Fibroblast of lung (primary cell): Measurements from ENCODE around the gene BBS1. TPM values are rescaled to one million over a fixed set of nuclear protein-coding genes. Genes with fewer than 3 reads are reported as not detected.

Source experiments
- DNase-seq, 2 donors: peaks; one replicate each; pipeline versions ENCODE4 v3.0.0 to v3.0.0-alpha.2; 2010; ENCODE audit warnings: low read depth in 2 of 2
- H2AFZ ChIP-seq: 2 replicates; pipeline ENCODE4 v1.5.1; 2012; ENCODE audit warnings: low read length, control low read depth, inconsistent platforms
- H3K27ac ChIP-seq: 2 replicates; pipeline ENCODE4 v1.5.1; 2011; ENCODE audit warnings: low read length, control low read depth; ENCODE audit not compliant: insufficient read depth
- H3K27me3 ChIP-seq: 2 replicates; pipeline ENCODE4 v1.5.1; 2011; ENCODE audit warnings: mild to moderate bottlenecking, low read length; ENCODE audit not compliant: control insufficient read depth, insufficient read depth
- H3K36me3 ChIP-seq: 2 replicates; pipeline ENCODE4 v1.5.1; 2011; ENCODE audit warnings: low read length; ENCODE audit not compliant: control insufficient read depth, insufficient read depth
- H3K4me1 ChIP-seq: 2 replicates; pipeline ENCODE4 v1.5.1; 2011; ENCODE audit warnings: low read length; ENCODE audit not compliant: control insufficient read depth, insufficient read depth; ENCODE audit errors: extremely low read depth
- H3K4me2 ChIP-seq: 2 replicates; pipeline ENCODE4 v1.5.1; 2011; ENCODE audit warnings: low read length, control low read depth; ENCODE audit not compliant: insufficient read depth; ENCODE audit errors: extremely low read depth
- H3K4me3 ChIP-seq, 4 experiments: fragments of 200-600 bp in 1 of 4; sonication (generic) in 1 of 4; replicated peaks in 1 of 4; 2 replicates each; pipeline ENCODE4 v1.5.1; 2011 to 2016; ENCODE audit warnings: low read length in 4 of 4, low read depth in 3 of 4, mild to moderate bottlenecking in 3 of 4, control low read depth in 2 of 4, inconsistent platforms in 1 of 4, mixed read lengths in 1 of 4; ENCODE audit not compliant: insufficient read depth in 1 of 4; ENCODE audit errors: control extremely low read depth in 1 of 4
- H3K79me2 ChIP-seq: 2 replicates; pipeline ENCODE4 v1.5.1; 2012; ENCODE audit warnings: mild to moderate bottlenecking, low read length, inconsistent platforms; ENCODE audit not compliant: control insufficient read depth, insufficient read depth
- H3K9ac ChIP-seq: 2 replicates; pipeline ENCODE4 v1.5.1; 2011; ENCODE audit warnings: mild to moderate bottlenecking, low read length, control low read depth; ENCODE audit not compliant: insufficient read depth
- H3K9me3 ChIP-seq: 2 replicates; pipeline ENCODE4 v1.5.1; 2012; ENCODE audit warnings: low read depth, low read length; ENCODE audit not compliant: control insufficient read depth, insufficient read depth
- H4K20me1 ChIP-seq: 2 replicates; pipeline ENCODE4 v1.5.1; 2011; ENCODE audit warnings: low read length; ENCODE audit not compliant: control insufficient read depth, insufficient read depth; ENCODE audit errors: extremely low read depth
- EZH2 ChIP-seq: IDR thresholded peaks from 2 replicates; pipeline ENCODE4 v1.5.1; 2012; ENCODE audit warnings: low read length, control low read depth, mild to moderate bottlenecking; ENCODE audit errors: missing control alignments
- polyA plus RNA-seq, 2 donors: library from polyadenylated mRNA; depleted of rRNA in 1 of 2; stranded (reverse) in 1 of 2; unstranded in 1 of 2; fragments of >200 nt; gene quantifications; 2 replicates each; pipeline ENCODE4 v1.2.1, GENCODE V29; 2011 to 2012; ENCODE audit warnings: missing spikeins in 1 of 2
- total RNA-seq: library from RNA; depleted of rRNA; stranded (reverse); fragments of >200 nt; gene quantifications from 2 replicates; pipeline ENCODE4 v1.2.1, GENCODE V29; 2014
- TF ChIP-seq, protein P1 (sequence below), 2 donors: IDR thresholded peaks in 1 of 2; conservative IDR thresholded peaks in 1 of 2; 1 replicate in 1 of 2; 2 replicates in 1 of 2; pipeline ENCODE4 v1.5.1; 2011 to 2012; ENCODE audit warnings: low read length in 2 of 2, control low read depth in 1 of 2, inconsistent platforms in 1 of 2, low read depth in 1 of 2, mild to moderate bottlenecking in 1 of 2

BBS1 gene
- total and polyA plus RNA-seq, 2 donors (not counting 1 experiment from before 2014, with no cell fraction given): 16.5 to 20.5 TPM

DNA sequence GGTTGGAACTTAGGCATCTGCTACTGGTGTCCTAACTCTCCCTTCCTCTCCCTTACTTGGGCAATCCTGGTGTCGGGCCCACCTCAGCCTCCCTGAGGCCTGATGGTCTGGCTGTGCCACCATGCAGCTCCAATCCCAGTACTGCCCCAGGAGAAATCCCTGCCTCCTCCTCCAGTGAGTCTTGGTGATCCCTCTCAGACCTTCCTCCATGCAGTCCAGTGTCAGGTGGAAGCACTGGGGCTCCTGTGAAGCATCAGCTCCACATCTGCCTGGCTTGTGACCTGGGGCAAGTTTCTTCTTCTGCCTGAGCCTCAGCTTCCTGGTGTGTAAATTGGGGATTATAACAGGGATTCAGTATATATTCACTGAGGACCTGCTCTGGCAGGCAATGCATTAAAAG is 45.5 kb upstream of the BBS1 start:
- Histone ChIP-seq H3K4me1 (peaks cover 7% of the 10 kb centered on the region), H3K9ac (no peak overlapping the region), H3K79me2 (no peaks in the 10 kb centered on the region), H3K36me3 (no peaks in the 10 kb centered on the region), H3K4me2 (no peak overlapping the region), H2AFZ (no peak overlapping the region), H3K9me3 (no peaks in the 10 kb centered on the region), H4K20me1 (no peaks in the 10 kb centered on the region), H3K27ac (no peak overlapping the region), H3K27me3 (no peaks in the 10 kb centered on the region), H3K4me3 (no peak overlapping the region)
- no peak for TF ChIP-seq EZH2
- no peak for DNase-seq

DNA sequence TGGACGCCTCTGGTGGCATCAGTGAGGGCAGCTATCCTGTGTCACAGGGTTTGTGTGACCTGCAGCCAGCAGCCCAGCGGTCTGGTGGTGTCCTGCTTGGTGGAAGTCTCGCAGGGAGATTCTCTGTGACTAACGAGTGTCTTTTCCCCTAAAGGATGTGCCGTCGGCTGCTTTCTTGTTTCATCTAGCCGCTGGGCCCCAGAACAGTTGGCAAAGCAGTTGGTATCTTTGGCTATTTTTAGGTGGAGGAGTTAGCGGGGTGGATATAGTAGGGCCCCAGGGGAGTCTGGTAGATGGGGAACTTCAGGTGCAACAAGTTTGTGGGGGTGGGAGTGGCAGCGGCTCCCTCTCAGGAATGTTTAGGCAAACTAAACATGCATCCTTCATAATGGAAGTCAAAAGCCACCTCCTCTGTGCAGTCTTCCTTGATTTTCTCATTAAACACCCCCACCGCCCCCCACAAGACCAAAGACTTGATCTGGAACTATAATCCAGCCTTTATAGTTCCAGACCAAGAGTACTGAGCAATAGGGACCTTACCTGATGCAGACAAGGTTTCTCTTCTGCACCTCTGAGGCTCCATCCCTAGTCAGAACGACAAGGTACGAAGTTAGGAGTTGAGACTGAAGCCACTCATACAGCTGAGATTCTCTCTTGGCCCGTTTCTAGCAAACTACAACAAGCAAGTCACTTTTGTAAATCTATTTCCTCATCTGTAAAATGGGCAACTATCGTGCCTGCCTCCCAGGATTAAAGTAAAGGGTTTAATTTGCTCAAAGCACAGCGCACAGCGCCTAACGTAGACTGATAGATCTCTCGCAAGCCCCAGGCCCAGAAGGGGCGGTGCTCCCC is 44.8 kb upstream of the BBS1 start:
- H2AFZ ChIP-seq: no peak overlapping the region
- H3K27me3 ChIP-seq: no peaks in the 10 kb centered on the region
- no peaks in the 10 kb centered on the region for H3K79me2 ChIP-seq
- H4K20me1 ChIP-seq: no peaks in the 10 kb centered on the region
- peaks cover 7% of the 10 kb centered on the region for H3K4me1 ChIP-seq
- H3K9ac ChIP-seq: no peak overlapping the region
- DNase-seq: no peak
- no peaks in the 10 kb centered on the region for H3K36me3 ChIP-seq
- peak overlapping the region in 2 of 4 experiments; percentile 58 to 74 for H3K4me3 ChIP-seq
- H3K27ac ChIP-seq: no peak overlapping the region
- TF ChIP-seq, protein P1, sequence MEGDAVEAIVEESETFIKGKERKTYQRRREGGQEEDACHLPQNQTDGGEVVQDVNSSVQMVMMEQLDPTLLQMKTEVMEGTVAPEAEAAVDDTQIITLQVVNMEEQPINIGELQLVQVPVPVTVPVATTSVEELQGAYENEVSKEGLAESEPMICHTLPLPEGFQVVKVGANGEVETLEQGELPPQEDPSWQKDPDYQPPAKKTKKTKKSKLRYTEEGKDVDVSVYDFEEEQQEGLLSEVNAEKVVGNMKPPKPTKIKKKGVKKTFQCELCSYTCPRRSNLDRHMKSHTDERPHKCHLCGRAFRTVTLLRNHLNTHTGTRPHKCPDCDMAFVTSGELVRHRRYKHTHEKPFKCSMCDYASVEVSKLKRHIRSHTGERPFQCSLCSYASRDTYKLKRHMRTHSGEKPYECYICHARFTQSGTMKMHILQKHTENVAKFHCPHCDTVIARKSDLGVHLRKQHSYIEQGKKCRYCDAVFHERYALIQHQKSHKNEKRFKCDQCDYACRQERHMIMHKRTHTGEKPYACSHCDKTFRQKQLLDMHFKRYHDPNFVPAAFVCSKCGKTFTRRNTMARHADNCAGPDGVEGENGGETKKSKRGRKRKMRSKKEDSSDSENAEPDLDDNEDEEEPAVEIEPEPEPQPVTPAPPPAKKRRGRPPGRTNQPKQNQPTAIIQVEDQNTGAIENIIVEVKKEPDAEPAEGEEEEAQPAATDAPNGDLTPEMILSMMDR (conservative IDR thresholded peaks at IDR 0.05 in 1 of 2, IDR thresholded peaks at IDR 0.05 in 1 of 2; ENCODE audit: low read depth in 1 of 2, low read length in 2 of 2): no peak
- TF ChIP-seq EZH2: no peak
- no peaks in the 10 kb centered on the region for H3K9me3 ChIP-seq
- peak overlapping the region; percentile 85 for H3K4me2 ChIP-seq

DNA sequence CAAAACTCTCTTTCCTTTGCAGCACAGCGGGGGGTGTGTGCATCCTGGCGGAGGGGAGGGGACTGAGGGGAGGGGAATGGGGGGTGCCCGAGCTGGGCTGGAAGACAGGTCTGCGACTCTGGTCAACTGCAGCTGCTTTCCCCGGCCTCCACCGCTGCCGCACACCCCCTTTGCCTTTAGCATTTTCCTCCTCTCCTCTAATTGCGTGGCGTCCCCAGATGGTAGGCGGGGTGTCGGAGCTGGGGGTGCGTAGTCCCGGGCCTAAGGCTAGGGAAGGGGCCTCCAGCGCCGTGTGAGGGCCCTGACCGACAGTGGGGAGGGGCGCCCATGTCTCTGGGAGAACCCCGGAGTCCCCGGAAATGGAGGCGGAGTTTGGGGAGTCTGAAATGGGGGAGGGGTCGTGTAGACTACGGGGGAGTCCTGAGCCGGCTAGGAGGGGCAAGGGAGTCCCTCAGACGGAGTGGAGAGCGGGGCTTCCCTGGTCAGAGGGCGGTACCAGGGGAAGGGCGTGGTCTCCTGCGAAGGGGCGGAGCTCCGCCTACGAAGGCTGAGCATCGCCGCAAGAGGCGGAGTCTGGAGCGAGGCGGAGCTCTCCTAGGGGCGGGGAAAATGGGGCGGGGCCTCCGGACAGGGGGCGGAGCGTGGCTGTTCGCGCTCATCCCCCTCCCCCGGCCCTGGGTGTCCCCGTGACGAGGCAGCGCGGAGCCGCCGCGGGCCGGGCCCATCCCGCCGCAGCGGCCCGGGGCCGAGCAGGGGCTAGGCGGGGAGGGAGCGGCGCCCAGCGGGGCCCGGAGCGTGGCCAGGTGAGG is 44.0 kb upstream of the BBS1 start, which contains the start of gene PELI3:
TSS of gene PELI3 (plus strand) at position 681 of the 809 bp plus-strand sequence. CDS start 1,224 bp downstream, outside the sequence.
- TF ChIP-seq, protein P1 (conservative IDR thresholded peaks at IDR 0.05 in 1 of 2, IDR thresholded peaks at IDR 0.05 in 1 of 2; ENCODE audit: low read depth in 1 of 2, low read length in 2 of 2): no peak
- no peak for TF ChIP-seq EZH2

More for the DNA sequence above, 44.0 kb upstream of the BBS1 start, which contains the start of gene PELI3:
- peak within 1 kb of the TSS; percentile 81 for H2AFZ ChIP-seq
- peaks cover 3% of the 10 kb centered on the region for H3K36me3 ChIP-seq
- H4K20me1 ChIP-seq: no peaks in the 10 kb centered on the region
- no peaks in the 10 kb centered on the region for H3K27me3 ChIP-seq
- H3K79me2 ChIP-seq: no peaks in the 10 kb centered on the region
- H3K4me2 ChIP-seq: peak within 1 kb of the TSS; percentile 89
- H3K27ac ChIP-seq: peak within 1 kb of the TSS; percentile 59
- H3K4me1 ChIP-seq: peaks cover 7% of the 10 kb centered on the region
- H3K9me3 ChIP-seq: no peaks in the 10 kb centered on the region
- DNase-seq: peak; percentile 81 to 90
- peak within 1 kb of the TSS; percentile 69 for H3K9ac ChIP-seq
- peak within 1 kb of the TSS; percentile 65 to 90 (median 70) for H3K4me3 ChIP-seq
